HEK293T (cell line): Measurements from ENCODE around the gene ULBP1.

Source experiments
- BHLHE40 ChIP-seq: fragments of 450-650 bp; IDR thresholded peaks from 2 replicates; pipeline ENCODE4 v1.6.1; 2016; ENCODE audit warnings: mild to moderate bottlenecking, moderate library complexity, borderline replicate concordance
- FOXK2 ChIP-seq: fragments of 450-650 bp; IDR thresholded peaks from 2 replicates; pipeline ENCODE4 v1.6.1; 2016; ENCODE audit warnings: mild to moderate bottlenecking
- FOXM1 ChIP-seq: fragments of 450-650 bp; IDR thresholded peaks from 2 replicates; pipeline ENCODE4 v1.6.1; 2017; ENCODE audit warnings: mild to moderate bottlenecking, borderline replicate concordance
- HDGF ChIP-seq: fragments of 450-650 bp; IDR thresholded peaks from 2 replicates; pipeline ENCODE4 v1.6.1; 2017; ENCODE audit warnings: antibody characterized with exemption, borderline replicate concordance
- LEF1 ChIP-seq: fragments of 450-650 bp; IDR thresholded peaks from 2 replicates; pipeline ENCODE4 v1.6.1; 2017; ENCODE audit warnings: mild to moderate bottlenecking, borderline replicate concordance
- SP1 ChIP-seq: fragments of 450-650 bp; IDR thresholded peaks from 2 replicates; pipeline ENCODE4 v1.6.1; 2017
- SUZ12 ChIP-seq: fragments of 450-650 bp; IDR thresholded peaks from 2 replicates; pipeline ENCODE4 v1.6.1; 2016; ENCODE audit warnings: mild to moderate bottlenecking

- TF ChIP-seq LEF1 (no peak), SP1 (no peak), BHLHE40 (no peak), FOXK2 (no peak), HDGF (no peak), FOXM1 (no peak), SUZ12 (no peak)
Measured at GRCh38 chr6:149979293-149979692, 15.6 kb downstream of the ULBP1 start.
